ENCODE data around the gene NCSTN. TPM values are rescaled to one million over a fixed set of nuclear protein-coding genes. Genes with fewer than 3 reads are reported as not detected.

Gene NCSTN

GRCh38 chr1:160407839-160408801 is 64.9 kb downstream of the NCSTN start:
- Histone ChIP-seq H3K4me3 (ENCODE audit: low read length in 2 of 2) (no peak overlapping the region), H3K27me3 (ENCODE audit: control insufficient read depth in 3 of 3, insufficient read depth in 3 of 3, low read depth in 1 of 3, low read length in 3 of 3) (no peaks in the 10 kb centered on the region), H3K79me1 (ENCODE audit: low read depth, low read length) (peaks cover 11% of the 10 kb centered on the region), H3K36me3 (replicated peaks in 1 of 2; ENCODE audit: control insufficient read depth in 2 of 2, insufficient read depth in 2 of 2, low read length in 2 of 2) (peaks cover 2 to 77% of the 10 kb centered on the region in 2 donors), H2AFZ (ENCODE audit: low read length) (no peak overlapping the region), H3K4me2 (ENCODE audit: insufficient read depth, low read length, poor library complexity, severe bottlenecking) (no peak overlapping the region), H3K23ac (ENCODE audit: low read depth, low read length, poor library complexity) (peak overlapping the region; percentile 12), H3K4ac (ENCODE audit: low read length) (no peak overlapping the region), H3K9ac (ENCODE audit: low read depth, low read length, poor library complexity) (no peak overlapping the region), H2AK5ac (ENCODE audit: low read depth, low read length) (peak overlapping the region; percentile 80), H3K9me3 (replicated peaks in 1 of 2; ENCODE audit: control insufficient read depth in 2 of 2, insufficient read depth in 1 of 2, low read depth in 1 of 2, low read length in 2 of 2) (no peaks in the 10 kb centered on the region), H4K8ac (ENCODE audit: low read depth, low read length) (no peak overlapping the region), H3K18ac (ENCODE audit: low read length) (peak overlapping the region; percentile 73), H2BK15ac (ENCODE audit: low read length) (peak overlapping the region; percentile 57), H2BK12ac (ENCODE audit: low read length) (no peak overlapping the region), H4K91ac (ENCODE audit: low read depth, low read length, poor library complexity) (no peak overlapping the region), H2BK120ac (ENCODE audit: low read depth, low read length) (no peak overlapping the region), H3K27ac (replicated peaks; ENCODE audit: low read length) (no peak overlapping the region), H3K14ac (ENCODE audit: low read length) (no peak overlapping the region), H2BK5ac (ENCODE audit: low read length) (peak overlapping the region; percentile 70), H3K4me1 (ENCODE audit: control insufficient read depth in 2 of 2, insufficient read depth in 1 of 2, low read depth in 1 of 2, low read length in 2 of 2) (peaks cover 60 to 70% of the 10 kb centered on the region in 2 donors)
- no peak for DNase-seq (ENCODE audit: low spot score)
- WGBS, 2 donors (ENCODE audit: extremely low coverage in 2 of 2, insufficient read length in 2 of 2, insufficient replicate concordance in 1 of 2), result no CpG with 5 or more reads among the region's 12 CpGs

Small RNAs within 50 kb of the gene (small RNA-seq; reads per million reads assigned to genes)
- gene RF00019 (ENCODE audit: insufficient read depth) (not detected), gene RNU4-42P (ENCODE audit: insufficient read depth) (not detected)

All from neuronal stem cell (in vitro differentiated cells).